Measurements from ENCODE around the gene SHISA4.
"Not testable (repeated sequence)": the region's sequence is repeated elsewhere in the genome, so short reads cannot be mapped to it uniquely, and the experiment has no call there.

The SHISA4 gene

DNA sequence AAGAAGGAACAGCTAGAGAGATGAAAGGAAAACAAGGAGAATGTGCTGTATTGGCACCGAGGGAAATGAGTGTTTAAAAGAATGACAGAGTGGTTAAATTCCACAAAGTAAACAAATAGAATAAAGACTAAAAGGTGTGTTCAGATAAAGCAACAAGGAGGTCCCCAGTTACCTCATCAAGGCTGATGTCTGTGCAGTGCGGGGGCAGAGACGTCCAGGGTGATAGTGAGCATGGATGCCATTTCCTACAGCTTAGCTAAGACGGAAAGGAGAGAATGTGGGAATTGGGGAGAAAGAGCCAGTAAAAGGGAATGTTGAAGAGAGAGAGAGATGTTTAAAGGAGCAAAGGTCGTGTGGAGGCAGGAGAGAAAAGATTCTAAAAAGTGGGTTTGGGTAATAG is 42.1 kb downstream of the SHISA4 start:
- no peak for DNase-seq (ENCODE audit: low read depth)

DNA sequence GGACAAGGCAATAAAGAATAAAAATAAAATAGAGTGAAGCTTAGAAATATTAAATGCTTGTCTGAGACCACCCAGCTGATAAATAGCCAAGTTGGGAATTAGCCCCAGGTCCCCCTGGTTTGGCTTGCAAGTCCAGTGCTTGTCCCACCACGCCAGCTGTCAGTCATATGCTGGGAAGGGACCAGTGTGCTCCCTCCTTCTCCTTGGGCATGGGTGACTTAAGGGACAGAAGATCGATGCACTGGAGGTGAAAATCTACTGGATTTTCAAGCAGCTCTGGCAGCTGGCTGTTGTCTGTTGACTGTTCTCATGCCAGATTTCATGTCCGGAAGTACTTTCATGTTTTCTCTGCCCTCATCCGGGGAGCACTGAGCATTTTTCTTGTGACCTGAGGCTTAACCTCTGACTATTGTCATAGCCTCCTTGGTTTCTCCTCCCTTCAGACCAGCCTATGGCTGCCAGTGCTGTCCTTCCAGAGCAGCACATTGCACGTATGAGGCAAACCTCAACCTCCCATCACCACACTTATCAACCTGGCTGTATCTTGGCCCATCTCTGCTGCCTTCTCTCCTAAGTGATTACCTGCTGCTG is 45.2 kb downstream of the SHISA4 start:
- DNase-seq (ENCODE audit: low read depth): no peak

- no peak for DNase-seq (ENCODE audit: low read depth)
These were observed 49.0 kb downstream of the SHISA4 start for GRCh38 chr1:201937624-201938213.

- no peak for DNase-seq (ENCODE audit: low read depth)
These were observed 49.8 kb downstream of the SHISA4 start for GRCh38 chr1:201938440-201939035.

- no peak for DNase-seq (ENCODE audit: low read depth)
These were observed 50.5 kb downstream of the SHISA4 start for GRCh38 chr1:201939148-201939547.

DNA sequence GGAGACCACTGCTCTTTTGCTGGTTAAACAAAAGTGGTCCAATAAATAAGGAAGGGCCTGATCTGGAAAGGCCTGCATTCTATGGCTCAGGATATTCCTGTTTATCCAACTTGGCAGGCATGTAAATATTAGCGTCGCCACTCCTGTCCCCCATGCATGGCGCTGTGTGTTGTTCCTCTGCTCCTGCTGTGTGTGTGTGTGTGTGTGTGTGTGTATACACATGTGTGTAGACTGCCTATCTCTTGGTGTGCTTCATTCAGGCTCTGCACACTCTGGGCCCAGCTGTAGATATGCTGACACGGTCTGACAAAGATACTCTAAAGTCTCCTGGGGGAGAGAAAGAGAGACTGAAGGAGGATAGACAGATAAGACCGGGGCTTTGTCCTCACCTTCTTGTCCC is 50.9 kb downstream of the SHISA4 start:
- DNase-seq (ENCODE audit: low read depth): no peak

GRCh38 chr1:201940316-201940715 is 51.6 kb downstream of the SHISA4 start:
- DNase-seq (ENCODE audit: low read depth): not testable (repeated sequence)

DNA sequence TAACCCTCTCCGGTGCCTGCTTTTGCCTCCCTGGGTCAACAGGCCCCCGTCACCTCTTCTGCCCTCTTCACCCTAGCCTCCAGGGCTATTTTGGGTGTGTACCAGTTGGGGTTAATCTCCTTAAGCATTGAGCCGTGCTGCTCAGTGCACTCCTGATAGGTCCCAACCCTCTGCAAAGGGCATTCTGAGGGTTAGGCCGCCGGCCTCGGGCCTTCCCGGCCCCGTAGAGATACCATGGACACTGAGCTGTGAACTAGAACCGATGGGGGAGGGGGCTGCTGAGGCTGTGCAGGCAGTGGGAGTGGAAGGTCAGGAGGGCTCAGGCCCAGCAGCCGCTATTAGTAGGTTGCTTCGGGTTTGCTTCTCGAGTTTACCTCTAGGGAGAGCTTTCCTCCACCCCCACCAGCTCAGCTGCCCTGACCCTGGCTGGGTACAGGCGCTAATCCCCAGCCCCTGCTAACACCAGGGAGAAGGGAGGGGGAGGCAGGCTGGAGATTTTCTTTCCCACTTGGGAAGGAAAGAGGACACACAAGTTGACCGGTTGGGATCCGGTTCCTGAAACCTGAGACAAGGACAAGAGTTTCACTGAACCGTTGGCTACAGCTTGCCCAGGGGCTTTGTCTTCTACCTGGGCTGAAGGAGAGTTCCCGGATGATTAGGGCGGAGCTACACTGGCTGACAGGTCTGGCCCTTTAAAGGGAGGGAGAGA is 52.9 kb downstream of the SHISA4 start:
- DNase-seq (ENCODE audit: low read depth): no peak

DNA sequence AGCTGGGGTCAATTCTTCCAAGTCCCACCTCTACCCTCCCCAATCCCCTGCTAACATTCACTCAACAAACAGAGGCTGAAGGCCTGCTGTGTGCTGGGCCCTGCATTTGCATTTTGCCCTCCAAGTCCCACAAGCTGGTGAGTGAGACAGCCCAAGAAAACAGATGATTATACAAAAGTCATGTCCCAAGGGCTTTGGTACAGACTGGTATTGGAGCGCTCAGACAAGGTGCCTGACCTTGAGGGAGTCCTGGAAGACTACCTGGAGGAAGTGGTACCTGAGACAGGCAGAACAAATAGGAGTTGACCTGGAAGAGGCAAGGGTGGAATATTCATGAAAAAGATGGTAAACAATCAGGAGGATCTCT is 53.4 kb downstream of the SHISA4 start:
- DNase-seq (ENCODE audit: low read depth): no peak

Measured in stimulated activated CD8-positive, alpha-beta memory T cell treated with anti-CD3 and anti-CD28 coated beads, Interleukin-12 subunit alpha, Interleukin-12 subunit beta, amount 100 ng/mL, for 1 hour (primary cell).